Measurements from ENCODE around the gene ASIC2. TPM values are rescaled to one million over a fixed set of nuclear protein-coding genes. Genes with fewer than 3 reads are reported as not detected.

The ASIC2 gene
- total and polyA plus RNA-seq, 2 donors (not counting 3 experiments of a cell fraction or from before 2014, with no cell fraction given): not detected

- intact Hi-C loops (cut with micrococcal nuclease): no loop called here
- H3K27me3 ChIP-seq (ENCODE audit: control insufficient read depth in 2 of 2, insufficient read depth in 2 of 2, low read length in 2 of 2): no peaks in the 10 kb centered on the region
- no peak overlapping the region for H2AFZ ChIP-seq (ENCODE audit: low read depth, low read length)
- H3K4me1 ChIP-seq (ENCODE audit: control insufficient read depth, extremely low read depth, insufficient read depth, low read length): no peaks in the 10 kb centered on the region
- no peaks in the 10 kb centered on the region for H3K9me1 ChIP-seq (replicated peaks; ENCODE audit: control insufficient read depth, extremely low read depth, insufficient read depth, low read length)
- no peak for DNase-seq (ENCODE audit: low read depth, low spot score)
- H3K27ac ChIP-seq (ENCODE audit: insufficient read depth, low read depth, low read length): no peak overlapping the region
- no peak overlapping the region for H3K4me2 ChIP-seq (ENCODE audit: insufficient read depth, low read length)
- no TSS peak for BruUV-seq (replicated peaks)
- no peak for FAIRE-seq
- H3K79me2 ChIP-seq (ENCODE audit: control insufficient read depth, insufficient read depth, low read length): no peaks in the 10 kb centered on the region
- CTCF ChIA-PET: no interaction called here
- dilution Hi-C loops (cut with MboI; ENCODE audit: extremely low pct_ligation_motif_present, low sequenced_read_pairs): no loop called here
- H3K36me3 ChIP-seq (ENCODE audit: control insufficient read depth in 2 of 2, extremely low read depth in 1 of 2, insufficient read depth in 2 of 2, low read length in 2 of 2): no peaks in the 10 kb centered on the region
- H3K9ac ChIP-seq (replicated peaks; ENCODE audit: extremely low read depth, insufficient read depth, low read length): no peak overlapping the region
- no peaks in the 10 kb centered on the region for H4K20me1 ChIP-seq (replicated peaks; ENCODE audit: control insufficient read depth, extremely low read depth, insufficient read depth, low read length)
- H3K4me3 ChIP-seq (replicated peaks in 1 of 3; ENCODE audit: insufficient read depth in 1 of 3, low read depth in 1 of 3, low read length in 3 of 3): no peak overlapping the region
- H3K9me3 ChIP-seq (replicated peaks; ENCODE audit: control insufficient read depth, insufficient read depth, low read length): no peaks in the 10 kb centered on the region
- POLR2A ChIA-PET: no interaction called here
- TF ChIP-seq EZH2 (IDR thresholded peaks at IDR 0.05; ENCODE audit: borderline replicate concordance, low read depth, low read length, severe bottlenecking) (no peak), MAX (IDR thresholded peaks at IDR 0.05; ENCODE audit: insufficient read depth, insufficient read length) (no peak), POLR2A (IDR thresholded peaks at IDR 0.05; ENCODE audit: low read depth, low read length) (no peak), FOS (IDR thresholded peaks at IDR 0.05; ENCODE audit: borderline replicate concordance, insufficient read depth, low read length) (no peak), JUN (IDR thresholded peaks at IDR 0.05; ENCODE audit: borderline replicate concordance, insufficient read depth, insufficient read length, low read depth) (no peak), MYC (IDR thresholded peaks at IDR 0.05; ENCODE audit: low read depth, low read length) (no peak), CTCF (IDR thresholded peaks at IDR 0.05; ENCODE audit: extremely low read depth in 1 of 2, insufficient read depth in 1 of 2, low read depth in 1 of 2, low read length in 2 of 2) (no peak), GATA2 (IDR thresholded peaks at IDR 0.05; ENCODE audit: insufficient read depth, insufficient read length, low read depth, low read length) (no peak), POLR2AphosphoS5 (IDR thresholded peaks at IDR 0.05; ENCODE audit: insufficient read depth, low read depth, low read length) (no peak)
Observed at GRCh38 chr17:33335491-33336173, 42.5 kb upstream of the ASIC2 start.

All from endothelial cell of umbilical vein (primary cell).